HepG2 (cell line): Measurements from ENCODE around the gene ALDOA. TPM values are rescaled to one million over a fixed set of nuclear protein-coding genes. Genes with fewer than 3 reads are reported as not detected.

Source experiments
- ARID4A ChIP-seq: sonication (generic); formaldehyde crosslinking; IDR thresholded peaks from 2 replicates; pipeline ENCODE4 v1.5.0; 2020; ENCODE audit warnings: mild to moderate bottlenecking, missing genetic modification reagents, borderline replicate concordance
- ATF7-NPFF ChIP-seq: sonication (generic); formaldehyde crosslinking; IDR thresholded peaks from 2 replicates; pipeline ENCODE4 v1.8.1; 2023; ENCODE audit warnings: mild to moderate bottlenecking, low read depth, missing genetic modification reagents, moderate library complexity
- HOXD1 ChIP-seq: sonication (generic); formaldehyde crosslinking; IDR thresholded peaks from 2 replicates; pipeline ENCODE4 v1.5.0; 2020; ENCODE audit warnings: missing genetic modification reagents
- MZF1 ChIP-seq: sonication (generic); formaldehyde crosslinking; IDR thresholded peaks from 2 replicates; pipeline ENCODE4 v1.8.1; 2023; ENCODE audit warnings: mild to moderate bottlenecking, missing genetic modification reagents, borderline replicate concordance
- PAX8 ChIP-seq: sonication (generic); formaldehyde crosslinking; IDR thresholded peaks from 2 replicates; pipeline ENCODE4 v1.8.0; 2022; ENCODE audit warnings: mild to moderate bottlenecking, missing genetic modification reagents, borderline replicate concordance
- RFXAP ChIP-seq: sonication (generic); formaldehyde crosslinking; IDR thresholded peaks from 2 replicates; pipeline ENCODE4 v1.4.0; 2020; ENCODE audit warnings: missing genetic modification reagents, borderline replicate concordance
- RNF2 ChIP-seq: fragments of 450-650 bp; conservative IDR thresholded peaks from 2 replicates; pipeline ENCODE4 v1.6.1; 2016; ENCODE audit warnings: low read depth
- SIX1 ChIP-seq: sonication (generic); formaldehyde crosslinking; IDR thresholded peaks from 2 replicates; pipeline ENCODE4 v1.4.0; 2020; ENCODE audit warnings: missing genetic modification reagents, borderline replicate concordance
- SKI ChIP-seq: fragments of 450-650 bp; IDR thresholded peaks from one replicate; pipeline ENCODE4 v1.6.1; 2018; ENCODE audit warnings: mild to moderate bottlenecking; ENCODE audit not compliant: partially characterized antibody
- SMAD1 ChIP-seq: sonication (generic); formaldehyde crosslinking; IDR thresholded peaks from 2 replicates; pipeline ENCODE4 v1.4.0; 2020; ENCODE audit warnings: missing genetic modification reagents, low read depth, mild to moderate bottlenecking, borderline replicate concordance
- ZNF530 ChIP-seq: sonication (generic); formaldehyde crosslinking; IDR thresholded peaks from 2 replicates; pipeline ENCODE4 v1.5.0; 2020; ENCODE audit warnings: low read depth, mild to moderate bottlenecking, missing genetic modification reagents
- polyA plus RNA-seq, 8 experiments: library from polyadenylated mRNA; depleted of rRNA in 3 of 8; stranded (reverse) in 7 of 8; unstranded in 1 of 8; fragments of >200 nt; fragmentation: Illumina TruSeq in 4 of 8; extraction: Trizol in 4 of 8; gene quantifications; 2 replicates each; pipeline versions ENCODE4 v1.2.1 to v1.2.3, GENCODE V29; 2011 to 2016; ENCODE audit warnings: low read depth in 4 of 8, missing spikeins in 1 of 8, mixed read lengths in 1 of 8; ENCODE audit not compliant: insufficient read depth in 1 of 8
- total RNA-seq, 5 experiments: library from RNA; depleted of rRNA; stranded (reverse); fragments of >200 nt; fragmentation: Illumina TruSeq; extraction: Trizol; gene quantifications; 2 replicates each; pipeline ENCODE4 v1.2.3, GENCODE V29; 2016; ENCODE audit warnings: low read depth in 1 of 5
- TF ChIP-seq, protein P1 (sequence below): sonication (generic); formaldehyde crosslinking; IDR thresholded peaks from 2 replicates; pipeline ENCODE4 v1.4.0; 2020; ENCODE audit warnings: missing genetic modification reagents; ENCODE audit errors: not compliant biosample characterization
- TF ChIP-seq, protein P2 (sequence below): sonication (generic); formaldehyde crosslinking; IDR thresholded peaks from 2 replicates; pipeline ENCODE4 v1.8.0; 2022; ENCODE audit warnings: missing genetic modification reagents, low read depth, mild to moderate bottlenecking, borderline replicate concordance
- TF ChIP-seq, protein P3 (sequence below): IDR thresholded peaks from 2 replicates; pipeline ENCODE4 v1.6.1; 2016; ENCODE audit warnings: missing compliant biosample characterization, missing genetic modification reagents, borderline replicate concordance
- TF ChIP-seq, protein P4 (sequence below): sonication (generic); formaldehyde crosslinking; IDR thresholded peaks from 2 replicates; pipeline ENCODE4 v1.4.0; 2020; ENCODE audit warnings: mild to moderate bottlenecking, missing genetic modification reagents

The ALDOA gene
- total and polyA plus RNA-seq, 2 of the 13 experiments (the other 11 are each of a cell fraction or from before 2014, with no cell fraction given) = 925 to 1,884 TPM

DNA sequence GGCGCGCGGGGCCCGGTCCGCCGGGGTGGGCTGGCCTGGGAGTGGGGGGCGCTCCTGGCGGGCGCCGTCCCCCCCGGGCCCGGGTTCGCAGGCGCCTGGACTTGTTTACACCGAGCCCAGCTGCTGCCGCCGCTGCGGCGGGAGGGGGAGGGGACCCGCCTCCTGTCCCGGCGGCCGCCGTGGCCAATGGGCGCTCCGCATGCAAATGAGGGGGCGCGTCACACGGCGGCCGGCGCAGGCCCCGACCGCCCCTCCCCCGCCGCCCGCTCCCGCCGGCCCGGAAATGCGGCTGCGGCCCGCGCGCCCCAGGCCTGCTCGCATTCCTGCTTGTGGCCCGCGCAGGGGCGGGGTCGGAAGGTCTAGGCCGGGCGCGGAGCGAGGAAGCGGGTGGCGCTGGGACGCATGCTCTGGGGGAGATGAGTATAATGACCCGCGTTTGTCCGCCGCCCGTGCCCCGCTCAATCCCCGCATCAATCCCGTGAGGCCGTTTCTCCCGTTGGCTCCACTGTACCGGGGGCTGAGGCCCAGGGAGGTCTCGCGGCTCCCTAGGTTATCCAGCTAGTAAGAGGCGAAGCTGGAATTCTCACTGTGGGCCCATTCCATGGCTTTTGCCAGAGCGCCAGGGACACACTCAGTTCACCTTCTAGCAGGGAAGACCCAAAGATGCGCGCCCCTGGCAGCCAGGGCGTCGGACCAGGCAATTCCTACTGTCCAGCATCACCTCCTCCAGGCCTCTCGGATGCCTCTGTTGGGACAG is 30.7 kb downstream of the ALDOA start, which contains the start of gene YPEL3 (continued):
- TF ChIP-seq HOXD1 (CRISPR knock-in tag) = peak; percentile 54; the same call in 1 of the 2 replicates
- TF ChIP-seq, protein P1, sequence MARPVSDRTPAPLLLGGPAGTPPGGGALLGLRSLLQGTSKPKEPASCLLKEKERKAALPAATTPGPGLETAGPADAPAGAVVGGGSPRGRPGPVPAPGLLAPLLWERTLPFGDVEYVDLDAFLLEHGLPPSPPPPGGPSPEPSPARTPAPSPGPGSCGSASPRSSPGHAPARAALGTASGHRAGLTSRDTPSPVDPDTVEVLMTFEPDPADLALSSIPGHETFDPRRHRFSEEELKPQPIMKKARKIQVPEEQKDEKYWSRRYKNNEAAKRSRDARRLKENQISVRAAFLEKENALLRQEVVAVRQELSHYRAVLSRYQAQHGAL (CRISPR knock-in tag) = no peak
- TF ChIP-seq RFXAP (CRISPR knock-in tag) = peak; percentile 49; the same call in 1 of the 2 replicates
- TF ChIP-seq, protein P2, sequence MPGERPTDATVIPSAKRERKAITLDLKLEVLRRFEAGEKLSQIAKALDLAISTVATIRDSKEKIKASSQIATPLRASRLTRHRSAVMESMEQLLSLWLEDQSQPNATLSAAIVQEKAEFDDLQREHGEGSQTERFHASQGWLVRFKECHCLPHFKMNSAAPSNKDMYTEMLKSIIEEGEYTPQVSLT = no peak
- TF ChIP-seq ZNF530 = no peak
- no peak for TF ChIP-seq MZF1
- no peak for TF ChIP-seq RNF2
- peak; percentile 67 for TF ChIP-seq SKI
- TF ChIP-seq ATF7-NPFF (CRISPR knock-in tag) = peak; percentile 70; the same call in 1 of the 2 replicates
- TF ChIP-seq, protein P3, sequence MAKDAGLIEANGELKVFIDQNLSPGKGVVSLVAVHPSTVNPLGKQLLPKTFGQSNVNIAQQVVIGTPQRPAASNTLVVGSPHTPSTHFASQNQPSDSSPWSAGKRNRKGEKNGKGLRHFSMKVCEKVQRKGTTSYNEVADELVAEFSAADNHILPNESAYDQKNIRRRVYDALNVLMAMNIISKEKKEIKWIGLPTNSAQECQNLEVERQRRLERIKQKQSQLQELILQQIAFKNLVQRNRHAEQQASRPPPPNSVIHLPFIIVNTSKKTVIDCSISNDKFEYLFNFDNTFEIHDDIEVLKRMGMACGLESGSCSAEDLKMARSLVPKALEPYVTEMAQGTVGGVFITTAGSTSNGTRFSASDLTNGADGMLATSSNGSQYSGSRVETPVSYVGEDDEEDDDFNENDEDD (CRISPR knock-in tag) = peak; percentile 93
- TF ChIP-seq, protein P4, sequence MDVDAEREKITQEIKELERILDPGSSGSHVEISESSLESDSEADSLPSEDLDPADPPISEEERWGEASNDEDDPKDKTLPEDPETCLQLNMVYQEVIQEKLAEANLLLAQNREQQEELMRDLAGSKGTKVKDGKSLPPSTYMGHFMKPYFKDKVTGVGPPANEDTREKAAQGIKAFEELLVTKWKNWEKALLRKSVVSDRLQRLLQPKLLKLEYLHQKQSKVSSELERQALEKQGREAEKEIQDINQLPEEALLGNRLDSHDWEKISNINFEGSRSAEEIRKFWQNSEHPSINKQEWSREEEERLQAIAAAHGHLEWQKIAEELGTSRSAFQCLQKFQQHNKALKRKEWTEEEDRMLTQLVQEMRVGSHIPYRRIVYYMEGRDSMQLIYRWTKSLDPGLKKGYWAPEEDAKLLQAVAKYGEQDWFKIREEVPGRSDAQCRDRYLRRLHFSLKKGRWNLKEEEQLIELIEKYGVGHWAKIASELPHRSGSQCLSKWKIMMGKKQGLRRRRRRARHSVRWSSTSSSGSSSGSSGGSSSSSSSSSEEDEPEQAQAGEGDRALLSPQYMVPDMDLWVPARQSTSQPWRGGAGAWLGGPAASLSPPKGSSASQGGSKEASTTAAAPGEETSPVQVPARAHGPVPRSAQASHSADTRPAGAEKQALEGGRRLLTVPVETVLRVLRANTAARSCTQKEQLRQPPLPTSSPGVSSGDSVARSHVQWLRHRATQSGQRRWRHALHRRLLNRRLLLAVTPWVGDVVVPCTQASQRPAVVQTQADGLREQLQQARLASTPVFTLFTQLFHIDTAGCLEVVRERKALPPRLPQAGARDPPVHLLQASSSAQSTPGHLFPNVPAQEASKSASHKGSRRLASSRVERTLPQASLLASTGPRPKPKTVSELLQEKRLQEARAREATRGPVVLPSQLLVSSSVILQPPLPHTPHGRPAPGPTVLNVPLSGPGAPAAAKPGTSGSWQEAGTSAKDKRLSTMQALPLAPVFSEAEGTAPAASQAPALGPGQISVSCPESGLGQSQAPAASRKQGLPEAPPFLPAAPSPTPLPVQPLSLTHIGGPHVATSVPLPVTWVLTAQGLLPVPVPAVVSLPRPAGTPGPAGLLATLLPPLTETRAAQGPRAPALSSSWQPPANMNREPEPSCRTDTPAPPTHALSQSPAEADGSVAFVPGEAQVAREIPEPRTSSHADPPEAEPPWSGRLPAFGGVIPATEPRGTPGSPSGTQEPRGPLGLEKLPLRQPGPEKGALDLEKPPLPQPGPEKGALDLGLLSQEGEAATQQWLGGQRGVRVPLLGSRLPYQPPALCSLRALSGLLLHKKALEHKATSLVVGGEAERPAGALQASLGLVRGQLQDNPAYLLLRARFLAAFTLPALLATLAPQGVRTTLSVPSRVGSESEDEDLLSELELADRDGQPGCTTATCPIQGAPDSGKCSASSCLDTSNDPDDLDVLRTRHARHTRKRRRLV (CRISPR knock-in tag) = peak; percentile 40
- peak; percentile 66 for TF ChIP-seq ARID4A
- TF ChIP-seq SMAD1 (CRISPR knock-in tag) = no peak
- no peak for TF ChIP-seq PAX8 (CRISPR knock-in tag)
- TF ChIP-seq SIX1 (CRISPR knock-in tag) = no peak
